ENCODE measurements around the gene CNNM4.

Gene CNNM4

GRCh38 chr2:96837575-96837974, 76.9 kb downstream of the CNNM4 start:
- DNase-seq, result no peak

- DNase-seq, result no peak
These were observed 77.9 kb downstream of the CNNM4 start for GRCh38 chr2:96838345-96839292.

- DNase-seq, result no peak
These were observed 78.7 kb downstream of the CNNM4 start for GRCh38 chr2:96839293-96839874.

GRCh38 chr2:96839875-96840850, 79.5 kb downstream of the CNNM4 start:
- DNase-seq, result no peak

- no peak for DNase-seq
These were observed 81.2 kb downstream of the CNNM4 start for GRCh38 chr2:96841701-96842495.

GRCh38 chr2:96842600-96842999, 81.9 kb downstream of the CNNM4 start:
- no peak for DNase-seq

- DNase-seq, result no peak
These were observed 83.0 kb downstream of the CNNM4 start, which contains the start of gene ANKRD23 for GRCh38 chr2:96843538-96844268. ANKRD23 (minus strand) TSS chr2:96844021; CDS start chr2:96843992, 29 bp downstream.

GRCh38 chr2:96844405-96844808, 83.7 kb downstream of the CNNM4 start:
- DNase-seq, result no peak

GRCh38 chr2:96846825-96847224, 86.1 kb downstream of the CNNM4 start:
- no peak for DNase-seq

GRCh38 chr2:96847586-96847985, 86.9 kb downstream of the CNNM4 start:
- DNase-seq, result no peak

- DNase-seq, result no peak
These were observed 87.6 kb downstream of the CNNM4 start for GRCh38 chr2:96848264-96848663.

- no peak for DNase-seq
These were observed 92.0 kb downstream of the CNNM4 start for GRCh38 chr2:96852667-96853066.

- no peak for DNase-seq
These were observed 92.6 kb downstream of the CNNM4 start for GRCh38 chr2:96853321-96853720.

- DNase-seq, result peak; percentile 24
These were observed 96.3 kb downstream of the CNNM4 start for GRCh38 chr2:96856776-96857666.

GRCh38 chr2:96857667-96858372, 97.1 kb downstream of the CNNM4 start, which contains the start of gene ANKRD39:
ANKRD39 (minus strand) TSS chr2:96858016; CDS start chr2:96857987, 29 bp downstream.
- DNase-seq, result peak; percentile 99

- no peak for DNase-seq
These were observed 98.5 kb downstream of the CNNM4 start for GRCh38 chr2:96859099-96859649.

GRCh38 chr2:96859681-96860064, 99.0 kb downstream of the CNNM4 start:
- DNase-seq, result no peak

- peak; percentile 22 for DNase-seq
These were observed 99.6 kb downstream of the CNNM4 start for GRCh38 chr2:96860065-96861029.
